T-helper 2 cell treated with Interferon-gamma antibody and Interleukin-4, amounts not matched to agents 100 ng/mL and 5 ng/mL, for 36 hours (primary cell): ENCODE measurements around the gene IQSEC1. TPM values are rescaled to one million over a fixed set of nuclear protein-coding genes. Genes with fewer than 3 reads are reported as not detected.

Source experiments
- intact Hi-C: fragments of 100-400 bp; cut with micrococcal nuclease; formaldehyde crosslinking; loops from one replicate; pipeline ENCODE4 v1.15.1; 2023
- total RNA-seq: library from RNA; stranded (reverse); gene quantifications from 2 replicates; pipeline ENCODE4 v1.2.3, GENCODE V29; 2022

IQSEC1 gene
- total RNA-seq, 1 donor from 2014 or later: 50.3 TPM

GRCh38 chr3:12916159-12916558, 157.1 kb downstream of the IQSEC1 start:
- intact Hi-C loops: no loop called here

GRCh38 chr3:12914088-12914487, 159.1 kb downstream of the IQSEC1 start:
- intact Hi-C loops: no loop called here

DNA sequence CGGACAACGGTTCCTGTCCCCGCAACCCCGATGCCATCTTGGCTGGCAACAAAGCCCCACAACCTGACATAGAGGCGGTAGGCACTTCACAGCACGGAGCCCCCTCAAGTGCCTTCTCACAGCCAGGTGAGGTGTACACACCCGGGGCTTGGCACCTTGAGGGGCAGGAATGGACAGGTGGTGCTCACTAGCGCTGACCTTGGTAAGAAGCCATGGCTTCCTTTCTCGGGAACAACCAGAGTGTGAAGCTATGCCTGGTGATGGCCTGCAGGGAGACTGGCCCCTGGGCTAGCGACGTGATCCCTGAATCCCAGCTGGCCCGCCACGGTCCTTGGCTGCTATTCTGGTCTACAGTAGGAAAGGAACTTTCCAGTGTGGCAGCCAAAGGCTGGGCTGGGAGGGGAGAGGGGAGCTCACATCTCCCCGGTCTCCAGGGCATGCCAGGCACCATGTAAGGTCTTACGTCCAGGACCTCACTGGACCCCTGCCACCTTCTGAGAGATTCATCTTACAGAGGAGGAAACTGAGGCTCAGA, 161.3 kb downstream of the IQSEC1 start:
- intact Hi-C loops: loop anchor here (2.0 kb wide), 1 partner anchor 37 kb away; no protein-coding TSS in a partner anchor

GRCh38 chr3:12910356-12911099, 162.7 kb downstream of the IQSEC1 start:
- intact Hi-C loops: no loop called here

GRCh38 chr3:12909710-12910109, 163.5 kb downstream of the IQSEC1 start:
- intact Hi-C loops: no loop called here

- intact Hi-C loops: no loop called here
These were observed 164.4 kb downstream of the IQSEC1 start for GRCh38 chr3:12908859-12909258.

GRCh38 chr3:12908136-12908730, 165.0 kb downstream of the IQSEC1 start:
- intact Hi-C loops: no loop called here

DNA sequence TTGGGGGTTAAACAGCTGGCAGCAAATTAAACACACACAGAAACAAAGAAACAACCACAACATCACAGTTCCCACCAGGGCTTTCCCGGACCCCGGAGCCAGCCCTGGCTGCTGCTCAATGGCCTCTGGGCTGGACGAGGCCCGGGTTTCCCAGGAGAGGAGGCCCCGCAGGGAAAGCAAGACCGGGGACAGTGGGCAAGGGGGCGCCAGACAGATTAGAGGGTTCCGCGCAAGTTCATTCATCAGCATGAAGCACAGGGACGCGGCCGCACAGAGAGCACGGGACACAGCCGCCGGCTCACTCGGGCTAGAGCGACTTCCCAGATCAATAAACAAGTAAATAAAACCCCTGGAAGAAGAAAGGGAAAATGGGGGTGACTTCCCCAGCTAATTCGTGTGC, 165.5 kb downstream of the IQSEC1 start:
- intact Hi-C loops: no loop called here

GRCh38 chr3:12907296-12907695, 165.9 kb downstream of the IQSEC1 start:
- intact Hi-C loops: no loop called here

- intact Hi-C loops: no loop called here
These were observed 166.3 kb downstream of the IQSEC1 start for GRCh38 chr3:12906916-12907290.

DNA sequence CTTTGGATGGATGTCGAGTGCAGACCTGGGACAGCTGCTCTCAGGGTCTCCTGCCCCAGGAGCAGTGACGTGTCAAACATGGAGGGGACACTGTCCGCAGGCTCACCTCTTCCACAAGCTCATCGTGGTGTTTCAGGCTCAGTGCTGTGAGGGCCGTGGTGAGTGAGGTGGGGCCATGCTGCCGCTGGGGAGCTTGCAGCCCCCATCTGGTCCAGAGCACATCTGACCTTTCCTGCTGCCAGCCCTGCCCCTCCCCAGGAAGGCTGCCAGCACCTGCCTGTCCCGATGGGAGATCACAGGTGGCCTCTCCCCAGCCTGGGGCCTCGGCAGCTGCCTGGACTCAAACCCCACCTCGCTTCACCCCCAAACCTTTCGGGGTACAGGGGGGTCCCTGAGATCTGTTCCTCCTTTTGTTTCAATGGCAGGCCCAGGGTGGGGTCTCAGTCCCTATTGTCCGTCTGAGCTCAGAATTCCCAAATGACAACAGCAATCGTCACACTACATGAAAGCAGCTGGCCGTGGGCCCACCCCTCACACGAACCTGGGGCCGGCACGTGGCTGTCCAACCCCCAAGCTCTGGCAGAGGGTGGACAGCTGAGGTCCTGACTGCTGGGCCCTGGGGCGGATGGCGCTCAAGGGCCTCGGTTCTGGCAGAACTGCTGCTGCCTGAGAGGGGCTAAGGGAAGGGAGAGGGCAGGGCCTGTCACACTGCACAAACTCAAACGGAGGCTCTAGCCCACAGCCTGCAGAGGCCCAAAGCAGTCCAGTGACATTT, 166.9 kb downstream of the IQSEC1 start:
- intact Hi-C loops: no loop called here

- intact Hi-C loops: no loop called here
These were observed 167.7 kb downstream of the IQSEC1 start for GRCh38 chr3:12905316-12906071.

DNA sequence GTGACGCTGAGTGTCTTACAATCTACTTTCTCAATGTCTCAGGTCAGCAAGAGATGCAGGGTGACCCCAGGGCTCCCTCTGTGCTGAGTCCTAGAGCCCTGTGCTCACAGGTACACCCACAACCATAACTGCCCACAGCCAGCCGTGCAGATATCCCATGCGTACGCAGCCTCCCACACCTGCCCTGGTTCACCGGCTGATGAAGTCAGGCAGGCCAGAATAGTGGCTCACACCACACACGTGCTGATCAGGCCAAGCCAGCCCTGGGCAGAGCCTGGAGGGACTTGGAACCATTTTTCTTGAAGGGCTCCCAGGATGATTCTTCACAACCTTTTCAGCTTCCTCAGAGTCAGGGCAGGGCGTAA, 168.3 kb downstream of the IQSEC1 start:
- intact Hi-C loops: no loop called here

GRCh38 chr3:12903881-12904280, 169.3 kb downstream of the IQSEC1 start:
- intact Hi-C loops: no loop called here

- intact Hi-C loops: no loop called here
These were observed 170.0 kb downstream of the IQSEC1 start for GRCh38 chr3:12903000-12903800.

- intact Hi-C loops: no loop called here
These were observed 170.8 kb downstream of the IQSEC1 start for GRCh38 chr3:12902181-12902999.

DNA sequence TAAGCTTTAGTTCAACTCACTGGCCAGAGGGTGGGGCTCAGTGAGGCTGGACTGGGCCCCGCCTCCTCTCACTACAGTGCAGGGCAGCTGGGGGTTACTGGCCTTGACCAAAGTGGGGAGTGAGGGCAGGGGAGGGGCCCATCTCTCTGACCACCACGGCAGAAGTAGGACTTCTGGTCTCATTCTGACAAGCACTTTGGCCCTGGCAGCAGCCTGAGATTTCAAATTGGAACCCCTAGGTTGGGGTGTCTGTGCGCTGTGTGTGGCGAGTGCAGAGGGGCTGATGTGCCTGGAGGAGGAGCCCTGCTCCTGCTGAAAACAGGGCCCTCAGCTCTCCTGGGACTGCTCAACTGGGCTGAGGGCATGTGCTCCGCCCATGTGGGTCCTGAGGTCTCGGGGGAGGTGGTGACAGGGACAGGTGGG, 171.6 kb downstream of the IQSEC1 start:
- intact Hi-C loops: no loop called here

GRCh38 chr3:12900885-12901411, 172.3 kb downstream of the IQSEC1 start:
- intact Hi-C loops: no loop called here

DNA sequence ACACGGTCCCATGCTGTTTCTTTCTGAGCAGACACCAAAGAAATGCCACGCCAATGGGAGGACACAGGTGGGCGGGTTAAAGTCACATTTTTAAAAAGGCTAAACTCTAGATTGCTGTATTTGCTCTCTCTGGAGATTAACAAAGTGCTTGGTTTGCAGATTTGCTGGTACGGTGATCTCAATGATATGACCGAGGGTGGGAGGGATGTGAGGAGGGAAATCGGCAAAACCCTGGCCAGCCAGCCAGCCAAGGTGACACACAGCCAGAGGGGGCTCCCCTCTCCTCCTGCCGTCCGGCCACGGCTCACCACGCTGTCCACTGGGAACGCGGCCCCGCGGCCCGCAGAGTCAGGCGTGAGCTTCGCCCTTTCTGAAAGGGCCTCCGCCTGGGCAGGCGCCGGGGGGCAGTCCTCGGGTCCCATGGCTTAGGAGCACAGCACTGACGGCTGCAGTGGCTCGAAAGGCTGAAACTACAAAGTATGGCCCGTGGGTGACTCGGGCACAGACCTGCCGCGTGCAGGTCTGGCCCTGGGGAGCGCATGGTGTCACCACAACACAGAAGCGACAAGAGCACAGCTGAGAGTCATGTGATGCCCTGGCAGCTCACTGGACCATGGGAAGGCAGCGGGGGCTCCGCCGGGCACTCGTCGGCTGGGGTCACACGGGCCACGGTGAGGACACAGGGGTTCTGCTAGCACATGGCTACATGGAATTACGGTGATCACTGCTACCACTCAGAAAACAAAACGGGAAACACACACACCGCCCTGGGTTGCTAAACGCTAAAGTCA, 174.1 kb downstream of the IQSEC1 start:
- intact Hi-C loops: no loop called here
